Measurements from ENCODE around the gene PPM1B.

DNA sequence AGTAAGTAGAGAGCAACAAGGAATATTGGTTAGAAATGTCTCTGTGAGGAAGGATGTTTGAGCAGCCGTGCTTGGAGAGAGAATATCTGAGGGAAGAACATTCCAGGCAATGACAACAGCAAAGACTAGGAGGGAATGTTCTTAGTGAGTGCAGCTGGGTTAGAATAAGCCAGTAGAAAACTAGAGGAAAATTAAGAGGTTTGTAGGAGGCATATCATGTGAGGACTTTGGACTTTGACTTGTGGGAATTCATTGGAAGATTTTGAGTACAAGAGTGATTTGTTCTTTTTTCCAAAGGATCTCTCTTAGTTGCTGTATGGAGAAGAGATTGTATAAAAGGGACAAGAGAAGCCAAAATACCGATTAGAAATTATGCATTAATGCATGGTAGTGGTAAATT lies 47.2 kb downstream of the PPM1B start:
- TF ChIP-seq, protein P1, sequence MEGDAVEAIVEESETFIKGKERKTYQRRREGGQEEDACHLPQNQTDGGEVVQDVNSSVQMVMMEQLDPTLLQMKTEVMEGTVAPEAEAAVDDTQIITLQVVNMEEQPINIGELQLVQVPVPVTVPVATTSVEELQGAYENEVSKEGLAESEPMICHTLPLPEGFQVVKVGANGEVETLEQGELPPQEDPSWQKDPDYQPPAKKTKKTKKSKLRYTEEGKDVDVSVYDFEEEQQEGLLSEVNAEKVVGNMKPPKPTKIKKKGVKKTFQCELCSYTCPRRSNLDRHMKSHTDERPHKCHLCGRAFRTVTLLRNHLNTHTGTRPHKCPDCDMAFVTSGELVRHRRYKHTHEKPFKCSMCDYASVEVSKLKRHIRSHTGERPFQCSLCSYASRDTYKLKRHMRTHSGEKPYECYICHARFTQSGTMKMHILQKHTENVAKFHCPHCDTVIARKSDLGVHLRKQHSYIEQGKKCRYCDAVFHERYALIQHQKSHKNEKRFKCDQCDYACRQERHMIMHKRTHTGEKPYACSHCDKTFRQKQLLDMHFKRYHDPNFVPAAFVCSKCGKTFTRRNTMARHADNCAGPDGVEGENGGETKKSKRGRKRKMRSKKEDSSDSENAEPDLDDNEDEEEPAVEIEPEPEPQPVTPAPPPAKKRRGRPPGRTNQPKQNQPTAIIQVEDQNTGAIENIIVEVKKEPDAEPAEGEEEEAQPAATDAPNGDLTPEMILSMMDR (IDR thresholded peaks at IDR 0.05), result no peak
- TF ChIP-seq POLR2A (IDR thresholded peaks at IDR 0.05), result no peak

Measured in thyroid gland (tissue), 4 donors.